IMR-90 (cell line): ENCODE measurements around the gene PIK3CG. TPM values are rescaled to one million over a fixed set of nuclear protein-coding genes. Genes with fewer than 3 reads are reported as not detected.

ENCODE experiments used
- ATAC-seq: fragments of 200-7000 bp; cut with Tn5 transposase; 2 replicates; pipeline ENCODE4 v1.9.1; 2020; ENCODE audit warnings: low read depth, mild to moderate bottlenecking, moderate library complexity
- BruUV-seq: library from RNA; stranded (reverse); fragments of 400-500 nt; replicated peaks from 2 replicates; lab custom pipeline; 2021; lab: Mats Ljungman, UMichigan
- CTCF ChIA-PET: fragments of 300-600 bp; formaldehyde crosslinking; extraction: SDS; loops from one replicate; lab custom pipeline; 2021; ENCODE audit warnings: antibody characterized with exemption; lab: Yijun Ruan, JAX
- POLR2A ChIA-PET: fragments of 300-600 bp; sonication (Branson Sonifier 250); formaldehyde crosslinking; loops from one replicate; lab custom pipeline; 2022; ENCODE audit warnings: antibody characterized with exemption; ENCODE audit not compliant: unreplicated experiment; lab: Charles Lee
- DNase-seq: peaks from one replicate; pipeline ENCODE4 v3.0.0; 2013
- H2AFZ ChIP-seq: replicated peaks from 2 replicates; pipeline ENCODE3; 2013; ENCODE audit warnings: low read length, mild to moderate bottlenecking; ENCODE audit not compliant: poor library complexity
- H2AK5ac ChIP-seq: 2 replicates; pipeline ENCODE4 v1.6.1; 2013; ENCODE audit warnings: low read depth, low read length, inconsistent platforms
- H2AK9ac ChIP-seq: replicated peaks from 2 replicates; pipeline ENCODE3; 2013; ENCODE audit warnings: mild to moderate bottlenecking, low read depth, low read length, moderate library complexity; ENCODE audit not compliant: poor library complexity
- H2BK120ac ChIP-seq: 2 replicates; pipeline ENCODE4 v1.6.1; 2013; ENCODE audit warnings: low read depth, low read length, inconsistent platforms
- H2BK15ac ChIP-seq: 3 replicates; pipeline ENCODE4 v1.6.1; 2013; ENCODE audit warnings: low read depth, low read length, inconsistent platforms
- H2BK20ac ChIP-seq: 2 replicates; pipeline ENCODE4 v1.6.1; 2013; ENCODE audit warnings: low read depth, mild to moderate bottlenecking, inconsistent platforms, low read length, moderate library complexity
- H2BK5ac ChIP-seq: 2 replicates; pipeline ENCODE4 v1.6.1; 2013; ENCODE audit warnings: mild to moderate bottlenecking, low read depth, low read length, inconsistent platforms; ENCODE audit not compliant: poor library complexity, severe bottlenecking
- H3K14ac ChIP-seq: replicated peaks from 2 replicates; pipeline ENCODE4 v1.6.1; 2013; ENCODE audit warnings: low read depth, low read length, inconsistent platforms
- H3K18ac ChIP-seq: 2 replicates; pipeline ENCODE4 v1.6.1; 2013; ENCODE audit warnings: low read depth, low read length, control low read depth
- H3K23ac ChIP-seq: 2 replicates; pipeline ENCODE4 v1.6.1; 2013; ENCODE audit warnings: low read depth, low read length, inconsistent platforms
- H3K27ac ChIP-seq: 2 replicates; pipeline ENCODE4 v1.5.1; 2013; ENCODE audit warnings: mild to moderate bottlenecking, control low read depth, low read length; ENCODE audit not compliant: insufficient read depth
- H3K27me3 ChIP-seq: 2 replicates; pipeline ENCODE4 v1.6.1; 2013; ENCODE audit warnings: low read length; ENCODE audit not compliant: control insufficient read depth, insufficient read depth
- H3K36me3 ChIP-seq: 2 replicates; pipeline ENCODE4 v1.6.1; 2013; ENCODE audit warnings: low read length, mixed read lengths; ENCODE audit not compliant: control insufficient read depth, insufficient read depth
- H3K4ac ChIP-seq: 2 replicates; pipeline ENCODE4 v1.6.1; 2013; ENCODE audit warnings: low read depth, low read length, inconsistent platforms
- H3K4me1 ChIP-seq: 2 replicates; pipeline ENCODE4 v1.6.1; 2013; ENCODE audit warnings: low read length, mixed read lengths; ENCODE audit not compliant: control insufficient read depth, insufficient read depth
- H3K4me2 ChIP-seq: 2 replicates; pipeline ENCODE4 v1.6.1; 2013; ENCODE audit warnings: low read depth, mild to moderate bottlenecking, control low read depth, low read length, moderate library complexity
- H3K4me3 ChIP-seq: 2 replicates; pipeline ENCODE4 v1.5.1; 2013; ENCODE audit warnings: low read depth, mild to moderate bottlenecking, control low read depth, low read length, moderate library complexity; ENCODE audit not compliant: insufficient read depth
- H3K56ac ChIP-seq: 2 replicates; pipeline ENCODE4 v1.6.1; 2013; ENCODE audit warnings: low read length, inconsistent platforms; ENCODE audit not compliant: insufficient read depth; ENCODE audit errors: extremely low read depth
- H3K79me1 ChIP-seq, 2 experiments: 2 replicates each; pipeline ENCODE4 v1.6.1; 2013; ENCODE audit warnings: low read length in 2 of 2, inconsistent platforms in 1 of 2, low read depth in 1 of 2
- H3K9ac ChIP-seq: 2 replicates; pipeline ENCODE4 v1.6.1; 2013; ENCODE audit warnings: low read depth, low read length, control low read depth
- H3K9me1 ChIP-seq: 2 replicates; pipeline ENCODE4 v1.6.1; 2013; ENCODE audit warnings: low read length, inconsistent platforms; ENCODE audit not compliant: insufficient read depth
- H3K9me3 ChIP-seq: 2 replicates; pipeline ENCODE4 v1.6.1; 2013; ENCODE audit warnings: low read length; ENCODE audit not compliant: control insufficient read depth, insufficient read depth
- H4K20me1 ChIP-seq: 2 replicates; pipeline ENCODE4 v1.6.1; 2013; ENCODE audit warnings: low read length, inconsistent platforms; ENCODE audit not compliant: insufficient read depth
- H4K5ac ChIP-seq: 2 replicates; pipeline ENCODE4 v1.6.1; 2013; ENCODE audit warnings: mild to moderate bottlenecking, low read depth, low read length, control low read depth
- H4K8ac ChIP-seq, 2 experiments: 2 replicates each; pipeline ENCODE4 v1.6.1; 2013; ENCODE audit warnings: low read depth in 2 of 2, low read length in 2 of 2, control low read depth in 1 of 2, inconsistent platforms in 1 of 2
- H4K91ac ChIP-seq: 2 replicates; pipeline ENCODE4 v1.6.1; 2013; ENCODE audit warnings: low read depth, low read length, inconsistent platforms; ENCODE audit not compliant: insufficient read depth
- BHLHE40 ChIP-seq: fragments of 150-350 bp; IDR thresholded peaks from 2 replicates; pipeline ENCODE4 v1.6.1; 2016; ENCODE audit warnings: mild to moderate bottlenecking, low read depth, low read length
- CEBPB ChIP-seq: IDR thresholded peaks from 2 replicates; pipeline ENCODE4 v1.6.1; 2012; ENCODE audit warnings: low read depth, low read length, improper control_type of control experiment
- CHD1 ChIP-seq: IDR thresholded peaks from 2 replicates; pipeline ENCODE4 v1.6.1; 2012; ENCODE audit warnings: low read depth, low read length, improper control_type of control experiment
- FOS ChIP-seq: fragments of 150-350 bp; IDR thresholded peaks from 2 replicates; pipeline ENCODE4 v1.6.1; 2016; ENCODE audit warnings: low read depth, low read length
- MAFK ChIP-seq: IDR thresholded peaks from 2 replicates; pipeline ENCODE4 v1.6.1; 2012; ENCODE audit warnings: low read depth, low read length, improper control_type of control experiment
- MAZ ChIP-seq: IDR thresholded peaks from 2 replicates; pipeline ENCODE4 v1.6.1; 2012; ENCODE audit warnings: low read depth, mild to moderate bottlenecking, low read length, improper control_type of control experiment, moderate library complexity, borderline replicate concordance
- MXI1 ChIP-seq: IDR thresholded peaks from 2 replicates; pipeline ENCODE4 v1.6.1; 2012; ENCODE audit warnings: low read depth, mild to moderate bottlenecking, low read length, moderate library complexity, borderline replicate concordance
- NFE2L2 ChIP-seq: fragments of 150-350 bp; IDR thresholded peaks from 2 replicates; pipeline ENCODE4 v1.6.1; 2016; ENCODE audit warnings: low read depth, mild to moderate bottlenecking, low read length
- POLR2A ChIP-seq: IDR thresholded peaks from 2 replicates; pipeline ENCODE4 v1.6.1; 2012; ENCODE audit warnings: mild to moderate bottlenecking, low read depth, low read length
- RAD21 ChIP-seq: IDR thresholded peaks from 2 replicates; pipeline ENCODE4 v1.6.1; 2012; ENCODE audit warnings: low read length, improper control_type of control experiment
- RCOR1 ChIP-seq: IDR thresholded peaks from 2 replicates; pipeline ENCODE4 v1.6.1; 2012; ENCODE audit warnings: mild to moderate bottlenecking, low read length, improper control_type of control experiment; ENCODE audit not compliant: insufficient replicate concordance
- RFX5 ChIP-seq: IDR thresholded peaks from 2 replicates; pipeline ENCODE4 v1.8.0; 2012; ENCODE audit warnings: low read depth, mild to moderate bottlenecking, low read length, moderate library complexity
- SMC3 ChIP-seq: fragments of 150-350 bp; IDR thresholded peaks from 2 replicates; pipeline ENCODE4 v1.6.1; 2016; ENCODE audit warnings: low read depth, mild to moderate bottlenecking, antibody characterized with exemption, low read length, moderate library complexity
- WGBS, 2 experiments: methylation state at CpG; one replicate each; pipeline versions ENCODE4 v1.1.5 to v1.1.7; 2013; ENCODE audit warnings: missing lambda C conversion rate in 2 of 2; ENCODE audit not compliant: insufficient read length in 1 of 2; ENCODE audit errors: extremely low coverage in 2 of 2; 5-methylcytosine and 5-hydroxymethylcytosine counted together
- dilution Hi-C: fragments of 300-500 bp; cut with HindIII; formaldehyde crosslinking; loops from one replicate; pipeline ENCODE4 v1.14.3; 2018; ENCODE audit warnings: low sequenced_read_pairs; ENCODE audit not compliant: unreplicated experiment
- in situ Hi-C: fragments of 300-500 bp; cut with MboI; formaldehyde crosslinking; loops from 3 replicates; pipeline ENCODE4 v1.14.3; 2019; ENCODE audit warnings: low sequenced_read_pairs, inconsistent platforms, mixed read lengths
- intact Hi-C: fragments of 100-400 bp; cut with micrococcal nuclease; formaldehyde crosslinking; loops from 2 replicates; pipeline ENCODE4 v1.10.0; 2022
- polyA plus RNA-seq, 3 experiments: library from polyadenylated mRNA; depleted of rRNA; stranded (reverse); fragments of >200 nt; gene quantifications; 2 replicates each; pipeline ENCODE4 v1.2.3, GENCODE V29; 2012; ENCODE audit warnings: low replicate concordance in 1 of 3
- total RNA-seq: library from RNA; depleted of rRNA; stranded (reverse); fragments of >200 nt; gene quantifications from 2 replicates; pipeline ENCODE4 v1.2.3, GENCODE V29; 2012
- TF ChIP-seq, protein P1 (sequence below): conservative IDR thresholded peaks from 2 replicates; pipeline ENCODE4 v1.5.1; 2012; ENCODE audit warnings: mild to moderate bottlenecking, low read depth, low read length, improper control_type of control experiment
- TF ChIP-seq, protein P2 (sequence below): fragments of 150-350 bp; IDR thresholded peaks from 2 replicates; pipeline ENCODE4 v1.6.1; 2017; ENCODE audit warnings: mild to moderate bottlenecking, antibody characterized with exemption, low read length, low read depth
- TF ChIP-seq, protein P3 (sequence below): fragments of 150-350 bp; IDR thresholded peaks from 2 replicates; pipeline ENCODE4 v1.6.1; 2016; ENCODE audit warnings: low read depth, mild to moderate bottlenecking, low read length, moderate library complexity, borderline replicate concordance

The PIK3CG gene
- total and polyA plus RNA-seq, 2 of the 4 experiments (the other 2 are of a cell fraction) = under 0.01 TPM; not detected in 1

DNA sequence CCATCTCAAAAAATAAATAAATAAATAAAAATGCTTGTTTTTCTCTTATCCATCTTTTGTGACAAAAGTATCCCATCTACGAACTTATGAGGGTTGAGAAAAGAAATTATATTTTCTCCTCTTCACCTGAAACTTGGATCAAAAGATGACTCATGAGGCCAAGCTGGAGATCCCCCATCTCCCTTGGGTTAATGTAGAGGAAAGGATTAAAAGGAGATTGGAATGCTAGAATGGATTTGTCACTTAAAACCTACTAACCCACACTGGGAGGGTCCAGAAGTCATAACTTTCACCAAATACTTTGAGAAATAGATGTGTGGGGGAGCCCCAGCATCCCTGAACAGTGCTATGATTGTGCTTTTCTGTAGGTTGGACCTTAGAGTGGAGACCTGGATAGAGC is 46.3 kb upstream of the PIK3CG start:
- H3K18ac ChIP-seq = no peak overlapping the region
- DNase-seq (no peak), ATAC-seq (no peak)
- CTCF ChIA-PET = no interaction called here
- no peak overlapping the region for H4K5ac ChIP-seq
- no peak overlapping the region for H2BK15ac ChIP-seq
- no peak overlapping the region for H2AK9ac ChIP-seq
- H3K9ac ChIP-seq = no peak overlapping the region
- H4K8ac ChIP-seq = no peak overlapping the region
- H3K4me3 ChIP-seq = no peak overlapping the region
- no peaks in the 10 kb centered on the region for H3K79me1 ChIP-seq
- H3K9me1 ChIP-seq = no peaks in the 10 kb centered on the region
- H3K4ac ChIP-seq = no peak overlapping the region
- no peaks in the 10 kb centered on the region for H4K20me1 ChIP-seq
- no peak overlapping the region for H3K14ac ChIP-seq
- H4K91ac ChIP-seq = no peak overlapping the region
- no peak overlapping the region for H2BK20ac ChIP-seq
- H3K27ac ChIP-seq = no peak overlapping the region
- dilution Hi-C loops = no loop called here
- no peak overlapping the region for H2AK5ac ChIP-seq
- in situ Hi-C loops = no loop called here
- H3K4me1 ChIP-seq = peaks cover 1% of the 10 kb centered on the region; the same call in 1 of the 2 replicates
- no peaks in the 10 kb centered on the region for H3K27me3 ChIP-seq
- H2AFZ ChIP-seq = no peak overlapping the region
- POLR2A ChIA-PET = no interaction called here
- H3K23ac ChIP-seq = no peak overlapping the region
- H3K36me3 ChIP-seq = no peaks in the 10 kb centered on the region
- intact Hi-C loops = no loop called here
- H3K9me3 ChIP-seq = no peaks in the 10 kb centered on the region
- BruUV-seq = no TSS peak
- no peak overlapping the region for H3K56ac ChIP-seq
- no peak overlapping the region for H3K4me2 ChIP-seq
- no CpG with 5 or more reads among the region's 1 CpG for WGBS, 2 experiments
- H2BK120ac ChIP-seq = no peak overlapping the region
- no peak overlapping the region for H2BK5ac ChIP-seq
- TF ChIP-seq NFE2L2 (no peak), RFX5 (no peak), CHD1 (no peak), FOS (no peak), BHLHE40 (no peak), SMC3 (no peak), RAD21 (no peak), POLR2A (no peak), MAFK (no peak), MXI1 (no peak), MAZ (no peak), CEBPB (no peak), RCOR1 (no peak)
- TF ChIP-seq, protein P1, sequence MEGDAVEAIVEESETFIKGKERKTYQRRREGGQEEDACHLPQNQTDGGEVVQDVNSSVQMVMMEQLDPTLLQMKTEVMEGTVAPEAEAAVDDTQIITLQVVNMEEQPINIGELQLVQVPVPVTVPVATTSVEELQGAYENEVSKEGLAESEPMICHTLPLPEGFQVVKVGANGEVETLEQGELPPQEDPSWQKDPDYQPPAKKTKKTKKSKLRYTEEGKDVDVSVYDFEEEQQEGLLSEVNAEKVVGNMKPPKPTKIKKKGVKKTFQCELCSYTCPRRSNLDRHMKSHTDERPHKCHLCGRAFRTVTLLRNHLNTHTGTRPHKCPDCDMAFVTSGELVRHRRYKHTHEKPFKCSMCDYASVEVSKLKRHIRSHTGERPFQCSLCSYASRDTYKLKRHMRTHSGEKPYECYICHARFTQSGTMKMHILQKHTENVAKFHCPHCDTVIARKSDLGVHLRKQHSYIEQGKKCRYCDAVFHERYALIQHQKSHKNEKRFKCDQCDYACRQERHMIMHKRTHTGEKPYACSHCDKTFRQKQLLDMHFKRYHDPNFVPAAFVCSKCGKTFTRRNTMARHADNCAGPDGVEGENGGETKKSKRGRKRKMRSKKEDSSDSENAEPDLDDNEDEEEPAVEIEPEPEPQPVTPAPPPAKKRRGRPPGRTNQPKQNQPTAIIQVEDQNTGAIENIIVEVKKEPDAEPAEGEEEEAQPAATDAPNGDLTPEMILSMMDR = no peak
- TF ChIP-seq, protein P2, sequence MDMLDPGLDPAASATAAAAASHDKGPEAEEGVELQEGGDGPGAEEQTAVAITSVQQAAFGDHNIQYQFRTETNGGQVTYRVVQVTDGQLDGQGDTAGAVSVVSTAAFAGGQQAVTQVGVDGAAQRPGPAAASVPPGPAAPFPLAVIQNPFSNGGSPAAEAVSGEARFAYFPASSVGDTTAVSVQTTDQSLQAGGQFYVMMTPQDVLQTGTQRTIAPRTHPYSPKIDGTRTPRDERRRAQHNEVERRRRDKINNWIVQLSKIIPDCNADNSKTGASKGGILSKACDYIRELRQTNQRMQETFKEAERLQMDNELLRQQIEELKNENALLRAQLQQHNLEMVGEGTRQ = no peak
- TF ChIP-seq, protein P3, sequence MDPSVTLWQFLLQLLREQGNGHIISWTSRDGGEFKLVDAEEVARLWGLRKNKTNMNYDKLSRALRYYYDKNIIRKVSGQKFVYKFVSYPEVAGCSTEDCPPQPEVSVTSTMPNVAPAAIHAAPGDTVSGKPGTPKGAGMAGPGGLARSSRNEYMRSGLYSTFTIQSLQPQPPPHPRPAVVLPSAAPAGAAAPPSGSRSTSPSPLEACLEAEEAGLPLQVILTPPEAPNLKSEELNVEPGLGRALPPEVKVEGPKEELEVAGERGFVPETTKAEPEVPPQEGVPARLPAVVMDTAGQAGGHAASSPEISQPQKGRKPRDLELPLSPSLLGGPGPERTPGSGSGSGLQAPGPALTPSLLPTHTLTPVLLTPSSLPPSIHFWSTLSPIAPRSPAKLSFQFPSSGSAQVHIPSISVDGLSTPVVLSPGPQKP = no peak
